SKM-1 (cell line): ENCODE measurements around the gene TAC4.
"Not testable (repeated sequence)": the region's sequence is repeated elsewhere in the genome, so short reads cannot be mapped to it uniquely, and the experiment has no call there.

Experiments
- DNase-seq: peaks from one replicate; lab custom pipeline; 2025; ENCODE audit not compliant: unreplicated experiment; lab: John Stamatoyannopoulos, UW

The TAC4 gene

DNA sequence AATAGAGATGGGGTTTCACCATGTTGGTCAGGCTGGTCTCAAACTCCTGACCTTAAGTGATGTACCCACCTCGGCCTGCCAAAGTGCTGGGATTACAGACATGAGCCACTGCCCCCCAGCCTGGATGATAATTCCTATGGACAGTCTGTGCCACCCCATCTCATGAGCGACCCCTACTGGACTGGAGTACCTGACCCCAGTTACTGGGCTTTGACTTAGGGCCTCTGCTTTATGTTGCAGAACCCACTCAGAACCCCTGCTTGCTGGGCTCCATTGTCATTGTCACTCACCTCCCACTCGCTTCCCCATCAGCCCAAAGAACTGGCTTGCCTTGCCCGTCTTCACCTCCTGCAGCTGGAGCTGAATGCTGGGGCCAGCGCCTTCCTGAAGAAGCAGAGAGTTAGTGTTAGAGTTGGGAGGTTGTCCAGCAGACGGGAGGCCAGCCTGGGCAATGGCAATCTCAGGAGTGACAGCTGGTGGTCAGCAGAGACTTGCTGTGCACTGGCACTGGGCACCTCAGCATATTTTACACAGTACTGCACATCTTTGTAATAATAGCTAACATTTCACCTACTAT lies 4.0 kb downstream of the TAC4 start:
- peak; percentile 19 for DNase-seq

DNA sequence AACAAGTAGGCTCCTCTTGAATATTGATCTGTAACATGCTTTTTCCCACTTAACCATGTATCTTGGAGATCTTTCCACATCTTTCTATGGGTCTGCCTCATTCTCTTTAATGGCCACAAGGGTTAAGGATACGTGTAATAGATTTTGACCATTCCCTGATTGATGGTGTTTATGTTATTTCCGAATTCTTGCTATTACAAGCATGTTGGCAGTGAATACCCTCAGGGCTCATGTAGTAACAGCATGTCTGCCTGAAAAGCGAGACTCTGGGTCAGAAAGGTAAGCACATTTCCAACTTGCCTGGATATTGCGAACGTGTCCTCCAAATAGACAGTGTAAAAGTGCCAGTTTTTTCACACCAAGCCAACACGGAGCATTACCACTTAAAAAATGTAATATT lies 5.0 kb downstream of the TAC4 start:
- no peak for DNase-seq

DNA sequence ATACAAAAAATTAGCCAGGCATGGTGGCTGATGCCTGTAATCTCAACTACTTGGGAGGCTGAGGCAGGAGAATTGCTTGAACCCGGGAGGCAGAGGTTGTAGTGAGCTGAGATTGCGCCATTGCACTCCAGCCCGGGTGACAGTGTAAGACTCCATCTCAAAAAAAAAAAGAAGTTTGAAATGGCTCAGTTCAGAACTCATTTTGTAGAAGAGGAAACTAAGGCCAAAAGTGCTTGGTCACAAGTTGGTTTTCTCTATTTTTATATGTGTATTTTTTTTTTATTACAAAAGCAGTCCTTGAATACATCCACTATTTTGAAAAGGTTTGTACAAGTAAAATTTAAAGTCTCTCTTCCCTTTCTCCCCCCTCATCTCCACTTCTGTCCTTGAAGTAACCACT lies 5.5 kb downstream of the TAC4 start:
- no peak for DNase-seq

DNA sequence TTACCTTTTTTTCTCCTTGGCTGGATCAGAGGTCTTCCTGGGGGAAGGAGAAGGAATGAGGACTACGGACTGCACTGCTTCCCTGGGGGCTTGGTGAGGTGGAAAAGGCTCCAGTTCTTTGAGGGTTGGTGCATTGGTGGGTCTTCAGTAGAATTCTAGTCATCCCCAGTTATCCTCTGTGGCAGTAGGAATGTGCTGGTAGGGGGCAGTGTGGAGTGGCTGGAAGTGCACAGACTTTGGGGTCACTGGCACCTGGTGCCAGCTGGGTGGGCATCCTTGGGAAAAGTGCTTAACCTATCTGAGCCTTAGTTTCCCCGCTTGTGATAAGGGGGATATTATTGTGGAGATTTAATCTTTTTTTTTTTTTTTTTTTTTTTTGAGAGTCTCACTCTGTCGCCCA lies 6.3 kb downstream of the TAC4 start:
- DNase-seq = no peak

DNA sequence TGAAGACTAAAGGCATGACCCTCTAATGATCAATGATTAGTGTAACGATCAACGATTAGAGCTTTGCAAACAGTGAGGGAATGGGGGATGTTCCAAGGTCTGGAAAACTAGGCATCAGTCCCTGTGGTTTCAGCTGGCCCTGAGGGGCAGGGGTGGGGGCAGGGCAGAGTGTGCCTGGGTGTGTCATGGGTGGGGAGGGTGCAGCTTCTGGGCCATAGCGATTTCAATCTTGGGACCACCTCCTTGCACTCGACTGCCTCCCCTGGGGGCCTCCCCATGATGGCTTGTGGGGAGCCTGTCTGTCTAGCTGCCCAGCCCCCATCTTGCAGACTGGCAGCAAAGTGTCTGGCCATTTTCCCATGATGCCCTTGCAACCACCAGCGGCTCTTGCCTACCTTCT lies 8.4 kb downstream of the TAC4 start:
- DNase-seq = no peak

DNA sequence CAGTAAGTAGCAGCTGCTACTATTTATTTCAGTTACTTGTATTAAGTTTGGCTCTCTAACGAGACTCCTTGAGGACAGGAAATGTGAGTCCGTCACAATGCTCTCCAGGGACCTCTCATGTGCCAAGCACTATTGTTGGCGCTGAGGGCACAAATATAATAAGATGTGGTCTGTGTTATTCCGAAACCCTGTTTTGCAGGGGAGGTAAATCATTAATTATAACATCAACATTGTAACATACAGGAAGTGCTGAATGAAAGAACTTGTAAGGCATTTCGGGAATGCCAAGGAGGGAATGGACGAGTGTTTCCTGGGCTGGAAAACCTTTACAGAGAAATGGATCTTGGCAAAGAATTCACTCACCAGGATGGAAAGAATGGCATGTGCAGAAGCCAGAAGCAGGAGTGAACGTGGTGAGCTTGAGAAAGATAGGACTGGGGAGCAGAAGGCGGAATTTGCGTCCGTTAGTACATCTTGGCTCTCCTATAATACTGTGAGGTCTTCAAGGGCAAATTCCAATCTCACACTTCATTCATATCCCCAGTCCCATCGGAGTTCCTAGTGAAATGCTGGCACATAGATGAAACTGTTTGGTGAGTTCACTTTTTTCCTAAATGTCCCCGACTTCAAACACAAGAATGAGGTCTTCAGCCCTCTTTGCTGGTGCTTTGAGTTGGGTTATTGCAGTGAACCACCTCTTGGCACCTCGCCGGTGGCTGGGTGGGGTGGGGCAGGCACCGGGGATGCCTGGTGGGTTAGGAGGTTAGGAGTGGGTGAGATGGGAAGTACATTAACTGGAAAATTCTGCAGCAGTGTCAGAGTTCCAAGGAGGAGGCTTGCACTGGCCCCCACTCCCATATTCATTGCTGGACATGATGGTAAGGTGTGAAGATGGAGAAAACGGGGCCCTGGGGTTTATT lies 11.5 kb downstream of the TAC4 start:
- no peak for DNase-seq

DNA sequence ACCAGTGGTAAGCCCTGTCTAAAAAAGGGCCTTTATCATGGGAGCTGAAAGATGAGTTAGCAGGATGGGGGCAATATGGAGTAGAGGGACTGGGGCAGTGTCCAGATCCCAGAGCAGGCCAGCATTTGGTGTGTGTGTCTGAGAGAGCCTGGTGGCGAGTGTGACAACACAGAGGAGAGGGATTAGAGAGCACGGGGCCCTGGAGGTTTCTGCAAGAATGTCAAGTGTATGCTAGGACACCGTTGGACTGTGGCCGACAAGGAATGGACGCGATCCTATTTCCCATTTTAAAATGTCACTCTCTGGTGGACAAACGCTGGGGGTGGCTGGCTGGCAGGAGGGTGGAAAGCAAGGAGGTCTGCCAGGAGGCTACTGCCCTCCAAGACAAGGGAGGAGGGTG lies 12.4 kb downstream of the TAC4 start:
- DNase-seq = no peak

DNA sequence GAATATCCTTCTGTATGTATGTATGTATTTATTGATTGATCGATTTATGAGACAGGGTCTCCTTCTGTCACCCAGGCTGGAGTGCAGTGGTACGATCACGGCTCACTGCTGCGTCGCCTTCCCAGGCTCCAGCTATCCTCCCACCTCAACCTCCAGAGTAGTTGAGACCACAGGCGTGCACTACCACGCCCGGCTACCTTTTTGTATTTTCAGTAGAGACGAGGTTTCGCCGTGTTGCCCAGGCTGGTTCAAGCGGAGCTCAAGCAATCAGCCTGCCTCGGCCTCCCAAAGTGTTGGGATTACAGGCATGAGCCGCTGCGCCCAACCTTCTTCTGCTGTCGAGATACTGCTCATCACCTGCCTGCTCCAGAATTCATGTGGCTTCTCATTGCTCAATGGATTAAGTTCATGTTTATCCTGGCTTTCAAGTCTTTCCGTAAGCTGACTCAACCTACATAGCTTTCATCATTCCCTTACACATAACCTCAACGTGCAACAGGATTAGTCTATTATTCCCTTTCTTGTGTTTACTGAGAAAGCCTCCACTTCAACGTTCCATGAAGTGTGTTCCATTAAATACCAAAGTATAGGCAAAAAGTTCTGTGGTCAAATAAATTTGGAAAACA lies 13.6 kb downstream of the TAC4 start:
- no peak for DNase-seq

DNA sequence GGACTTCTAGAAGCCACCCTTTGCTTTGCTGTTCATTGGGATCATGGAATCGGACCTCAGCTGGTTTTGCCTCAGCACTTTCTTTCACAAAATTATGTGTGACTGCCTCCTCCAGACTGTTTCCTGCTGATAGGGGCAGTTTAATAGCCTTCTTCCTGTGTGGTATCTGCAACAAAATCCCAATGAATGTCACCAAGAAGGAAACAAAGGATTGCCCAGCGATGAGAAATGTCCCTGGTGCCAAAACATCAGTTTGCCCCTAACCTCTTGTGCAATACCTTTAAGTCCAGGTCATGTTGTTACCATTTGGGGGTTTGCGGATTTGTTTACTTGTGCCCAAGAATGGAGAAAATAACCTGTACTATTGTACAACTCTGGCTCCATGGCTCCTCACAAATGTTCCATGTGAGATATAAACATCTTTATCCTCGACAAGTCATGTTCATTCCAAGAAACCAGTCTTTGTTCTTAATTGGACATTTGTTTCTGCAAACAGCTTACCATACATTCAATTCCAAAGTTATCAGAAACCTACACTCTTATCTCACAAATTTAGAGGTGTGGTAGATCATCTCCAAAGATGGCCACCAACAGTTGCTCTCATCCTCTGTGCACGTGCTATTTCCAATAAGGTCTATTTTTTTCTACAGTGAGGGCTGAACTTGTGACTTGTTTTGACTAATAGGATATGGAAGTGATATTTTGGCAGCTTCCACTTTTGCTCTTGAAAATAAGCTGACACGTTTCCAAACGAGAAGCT lies 14.8 kb downstream of the TAC4 start:
- DNase-seq = no peak

DNA sequence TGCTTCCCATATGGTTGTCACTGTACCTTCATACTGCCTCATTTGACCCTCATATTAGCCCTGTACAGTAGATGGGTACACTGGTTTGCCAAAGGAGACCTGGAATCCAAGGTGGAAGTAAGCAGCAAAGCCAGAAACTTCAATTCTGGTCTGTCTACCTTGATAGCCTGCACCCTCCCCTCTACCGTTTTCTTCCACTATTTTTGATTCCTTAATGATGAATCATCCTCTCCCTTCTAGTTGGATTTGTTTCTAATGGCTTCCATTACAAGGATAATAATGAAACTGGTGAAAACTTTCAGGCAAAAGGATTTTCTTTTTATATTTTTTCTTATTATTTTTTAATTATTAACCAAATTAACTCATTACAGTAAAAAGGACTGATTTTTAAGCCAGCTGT lies 17.3 kb downstream of the TAC4 start:
- DNase-seq = no peak

DNA sequence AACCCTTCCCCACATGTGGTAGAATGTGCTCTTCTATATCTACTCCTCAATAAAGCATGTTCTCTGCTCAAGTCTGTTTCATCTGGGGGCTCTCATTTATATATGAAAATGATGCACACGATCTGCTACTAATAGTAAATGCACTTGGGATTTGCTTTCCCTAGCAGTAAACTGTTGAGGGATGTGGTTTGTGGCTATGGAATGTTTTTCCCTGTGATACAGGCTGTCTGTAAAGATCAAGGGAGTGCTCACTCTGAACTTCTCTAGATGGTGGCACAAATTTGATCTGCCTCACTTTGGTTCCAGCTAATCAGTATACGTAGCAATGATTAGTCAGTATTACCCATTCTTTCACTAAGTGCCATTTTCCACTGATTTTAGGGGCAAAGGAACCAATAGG lies 18.8 kb downstream of the TAC4 start:
- no peak for DNase-seq

DNA sequence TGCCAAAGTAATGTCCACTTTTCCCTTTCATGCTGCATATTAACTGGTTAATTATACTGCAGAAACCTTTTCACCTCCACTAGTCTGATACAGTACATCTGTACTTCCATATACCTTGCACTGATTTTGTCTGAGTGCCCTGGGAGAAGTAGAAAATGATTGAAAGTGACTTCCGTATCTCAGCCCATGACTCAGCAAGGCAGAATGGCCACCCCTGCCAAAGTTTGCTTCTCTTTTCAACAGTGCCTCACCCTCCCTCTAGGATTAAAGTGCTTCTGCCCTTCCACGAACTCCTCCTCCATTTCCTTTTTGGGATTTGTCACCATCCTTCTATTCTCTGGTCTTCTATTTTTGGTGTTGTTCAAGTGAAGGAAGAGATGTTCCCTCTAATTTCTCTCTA lies 19.5 kb downstream of the TAC4 start:
- DNase-seq = not testable (repeated sequence)

DNA sequence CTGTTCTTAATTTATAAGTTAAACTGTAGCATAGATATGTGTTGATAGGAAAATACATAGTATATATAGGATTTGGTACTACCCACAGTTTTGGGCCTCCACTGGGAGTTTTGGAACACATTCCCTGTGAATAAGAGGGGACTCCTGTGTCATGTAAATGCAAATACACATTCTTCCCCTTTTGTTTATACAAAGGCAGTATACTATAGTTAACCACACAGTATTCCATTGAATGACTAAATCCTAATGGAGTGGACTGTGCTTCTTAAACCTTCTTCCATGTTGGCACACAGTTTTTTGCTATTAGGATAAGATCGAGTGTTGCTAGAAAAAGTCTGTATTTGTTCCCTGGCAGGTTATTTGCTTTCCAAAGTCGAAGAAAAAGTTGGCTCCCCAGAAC lies 22.2 kb downstream of the TAC4 start:
- DNase-seq = no peak

DNA sequence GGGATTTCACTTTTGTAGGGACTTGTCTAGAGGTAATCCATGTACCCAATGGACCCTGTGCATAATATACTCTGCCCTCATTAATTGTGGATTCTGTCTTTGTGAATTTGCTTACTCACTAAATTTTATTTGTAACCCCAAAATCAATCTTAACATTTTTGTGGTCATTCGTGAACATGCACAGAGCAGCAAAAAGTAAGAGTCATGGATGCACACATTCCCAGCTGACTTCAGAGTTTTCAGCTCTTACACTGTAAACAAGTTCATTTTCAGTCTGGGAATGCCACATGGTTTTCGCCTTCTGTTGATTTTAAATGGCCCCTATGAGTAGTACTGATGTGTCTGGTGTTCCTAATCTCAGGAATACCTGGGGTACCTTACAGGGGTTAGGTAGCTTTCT lies 24.3 kb downstream of the TAC4 start:
- no peak for DNase-seq

DNA sequence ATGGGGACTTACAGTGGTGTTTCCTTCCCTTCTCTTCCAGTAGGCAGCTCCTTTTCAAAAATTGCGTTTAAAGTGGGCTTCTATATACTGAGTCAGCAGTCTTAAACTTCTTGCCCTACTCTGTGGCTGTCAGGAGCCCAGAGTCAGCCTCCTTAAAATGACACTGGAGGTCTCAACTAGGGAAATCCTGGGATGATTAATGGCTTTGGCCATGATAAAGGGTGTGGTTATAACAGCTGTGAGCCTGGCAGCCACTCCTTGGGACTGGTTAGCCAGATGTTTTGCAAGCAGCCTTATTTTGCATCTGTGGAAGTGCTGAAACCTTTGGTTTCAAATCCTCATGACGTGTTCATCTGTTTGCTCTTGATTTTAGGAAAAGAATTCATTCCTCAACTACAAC lies 25.0 kb downstream of the TAC4 start:
- DNase-seq = no peak

DNA sequence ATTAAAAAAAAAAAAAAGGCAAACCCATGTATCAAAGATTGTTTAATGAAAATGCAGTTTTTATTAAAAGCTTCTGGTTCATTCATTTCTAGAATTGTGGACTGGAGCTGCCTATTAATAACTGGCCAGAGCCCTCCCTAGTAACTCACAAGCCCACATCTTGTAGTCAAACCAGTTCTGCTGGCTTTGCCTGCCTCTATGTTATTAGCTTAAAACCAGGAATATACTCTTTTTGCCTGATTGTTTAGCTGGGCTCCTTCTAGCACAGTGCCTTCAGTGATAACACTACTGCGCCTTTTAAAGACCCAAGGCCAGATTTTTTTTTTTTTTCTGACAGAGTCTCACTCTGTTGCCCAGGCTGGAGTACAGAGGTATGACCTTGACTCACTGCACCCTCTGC lies 26.0 kb downstream of the TAC4 start:
- DNase-seq = no peak

DNA sequence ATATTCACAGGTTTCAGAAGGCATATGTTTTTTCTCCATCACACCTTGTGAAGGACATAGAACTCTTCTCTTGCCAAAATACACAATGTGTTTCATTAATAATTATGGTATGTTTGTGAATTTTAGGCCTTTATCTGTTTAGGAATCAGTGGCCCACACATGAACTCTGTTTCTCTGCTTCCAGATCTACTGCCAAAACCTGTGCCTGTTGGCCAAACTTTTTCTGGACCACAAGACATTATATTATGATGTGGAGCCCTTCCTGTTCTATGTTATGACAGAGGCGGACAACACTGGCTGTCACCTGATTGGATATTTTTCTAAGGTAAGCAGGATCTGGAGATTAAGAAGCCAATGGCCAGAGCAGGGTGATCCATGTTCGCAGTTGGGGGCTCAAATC lies 26.4 kb downstream of the TAC4 start:
- no peak for DNase-seq

DNA sequence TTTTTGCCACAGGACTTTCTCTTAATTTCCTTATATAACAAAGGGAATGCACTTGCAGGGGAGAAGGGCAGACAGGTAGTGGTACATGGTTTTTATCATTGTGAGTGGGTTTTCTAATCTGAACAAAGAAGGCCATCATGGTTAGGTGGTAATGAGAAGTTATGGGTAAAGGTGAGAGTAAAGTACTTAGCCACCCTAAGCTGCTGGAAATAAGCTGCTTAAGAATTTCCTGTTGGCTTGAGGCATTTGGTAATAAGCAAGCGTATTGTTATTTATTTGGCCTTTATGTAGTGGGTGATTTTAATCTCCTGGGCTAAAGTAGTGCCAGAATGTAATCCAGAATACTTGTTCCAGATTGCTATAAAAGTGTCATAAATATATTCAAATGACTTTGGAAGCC lies 27.1 kb downstream of the TAC4 start:
- no peak for DNase-seq

DNA sequence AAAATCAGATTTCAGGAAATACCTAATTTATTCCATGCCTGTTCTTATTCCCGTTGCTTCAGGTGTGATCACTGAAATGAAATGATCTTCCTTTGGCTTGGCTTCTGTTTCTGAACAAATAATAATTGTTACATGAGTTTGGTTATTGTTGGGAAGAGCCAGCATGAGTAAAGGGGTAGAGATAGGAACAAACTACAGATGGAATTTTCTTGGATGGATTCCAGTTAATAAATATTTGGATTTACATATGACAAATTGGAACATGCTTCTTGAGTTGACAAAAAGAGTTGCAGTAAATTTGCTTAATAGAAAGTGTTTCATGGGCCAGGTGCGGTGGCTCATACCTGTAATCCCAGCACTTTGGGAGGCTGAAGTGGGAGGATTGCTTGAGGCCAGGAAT lies 28.2 kb downstream of the TAC4 start:
- no peak for DNase-seq

DNA sequence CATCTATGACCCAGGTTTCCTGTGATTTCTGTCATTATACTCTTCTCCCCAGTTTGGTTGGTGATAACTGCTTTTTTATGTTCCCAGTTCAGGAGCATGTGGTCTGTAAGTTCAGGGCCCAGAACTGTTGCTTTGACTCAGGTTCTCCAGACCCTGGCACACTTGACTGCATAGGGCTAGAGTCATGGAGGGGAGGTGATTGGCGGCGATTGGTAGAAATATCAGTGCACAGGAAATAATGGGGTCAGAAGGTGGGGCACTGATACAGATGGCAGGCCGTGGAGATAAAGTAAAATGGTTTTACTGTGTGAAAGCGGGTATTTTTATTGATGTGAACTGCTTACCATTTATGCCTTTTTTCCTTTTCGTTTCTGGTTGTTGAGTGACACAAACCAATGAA lies 28.7 kb downstream of the TAC4 start:
- DNase-seq = no peak

DNA sequence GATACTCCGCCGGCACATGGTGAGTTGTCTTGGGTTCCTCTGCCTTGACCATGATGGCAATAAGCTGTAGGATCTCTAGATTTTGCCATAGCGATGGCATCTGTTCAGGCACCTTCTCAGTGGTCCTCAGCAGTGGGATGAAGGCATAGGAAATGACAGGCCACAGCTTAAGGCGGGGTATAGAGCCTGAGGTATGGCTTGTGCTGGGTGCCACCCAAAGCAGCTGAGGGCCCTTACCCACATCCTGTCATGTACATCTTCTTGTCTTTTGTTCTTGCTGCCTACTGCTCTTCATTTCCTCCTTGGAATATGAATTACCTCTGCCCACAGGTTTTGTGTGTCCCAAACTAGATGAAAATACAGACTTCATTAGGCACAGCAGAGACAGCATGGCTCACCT lies 29.9 kb downstream of the TAC4 start:
- DNase-seq = no peak
